ENCODE data around the gene CHRNA5.

Gene CHRNA5

DNA sequence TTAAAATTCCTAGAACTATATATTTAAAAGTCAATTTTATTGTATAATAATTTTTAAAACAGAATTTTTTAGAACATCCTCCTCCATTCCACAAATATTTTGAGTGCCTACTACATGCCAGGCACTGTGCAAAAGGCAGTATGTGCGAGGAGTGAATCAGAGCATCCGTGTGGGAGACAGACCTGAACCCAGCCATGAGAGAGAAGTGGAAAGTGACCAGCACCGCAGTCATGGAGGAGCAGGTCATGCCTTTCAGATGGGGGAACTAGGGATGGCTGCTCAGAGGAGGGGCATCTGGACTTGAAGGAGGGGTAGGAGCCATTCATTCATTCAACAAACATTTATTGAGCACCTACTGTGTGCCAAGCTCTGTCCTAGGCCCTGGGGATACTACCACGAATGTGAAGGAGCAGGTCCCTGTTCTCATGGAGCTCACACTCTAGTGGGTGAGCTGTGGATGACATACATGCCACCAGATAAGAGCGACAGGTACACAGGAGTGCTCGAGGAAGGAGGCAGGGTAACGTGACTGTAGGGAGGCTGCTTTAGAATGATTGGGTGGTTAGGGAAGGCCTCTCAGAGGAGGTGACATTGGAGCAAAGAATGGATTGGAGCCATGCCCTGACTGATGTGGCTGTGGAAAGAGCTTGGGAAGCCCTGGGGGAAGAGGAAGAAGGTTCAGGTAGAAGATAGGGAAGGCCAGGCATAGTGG, 58.6 kb downstream of the CHRNA5 start:
- Histone ChIP-seq H3K14ac (ENCODE audit: low read length) (no peak overlapping the region), H2BK15ac (ENCODE audit: low read length) (no peak overlapping the region), H3K18ac (ENCODE audit: low read length) (no peak overlapping the region), H2BK12ac (ENCODE audit: low read length) (no peak overlapping the region), H3K23ac (ENCODE audit: low read depth, low read length, poor library complexity) (no peak overlapping the region), H2AK5ac (ENCODE audit: low read depth, low read length) (no peak overlapping the region), H3K27ac (replicated peaks; ENCODE audit: low read length) (no peak overlapping the region), H3K27me3 (ENCODE audit: control insufficient read depth in 3 of 3, insufficient read depth in 3 of 3, low read depth in 1 of 3, low read length in 3 of 3) (peaks cover 6 to 91% (median 36%) of the 10 kb centered on the region in 3 experiments), H3K9me3 (replicated peaks in 1 of 2; ENCODE audit: control insufficient read depth in 2 of 2, insufficient read depth in 1 of 2, low read depth in 1 of 2, low read length in 2 of 2) (no peaks in the 10 kb centered on the region), H4K91ac (ENCODE audit: low read depth, low read length, poor library complexity) (no peak overlapping the region), H4K8ac (ENCODE audit: low read depth, low read length) (no peak overlapping the region), H2AFZ (ENCODE audit: low read length) (no peak overlapping the region), H3K36me3 (replicated peaks in 1 of 2; ENCODE audit: control insufficient read depth in 2 of 2, insufficient read depth in 2 of 2, low read length in 2 of 2) (no peaks in the 10 kb centered on the region), H3K4me2 (ENCODE audit: insufficient read depth, low read length, poor library complexity, severe bottlenecking) (no peak overlapping the region), H3K4me3 (ENCODE audit: low read length in 2 of 2) (no peak overlapping the region), H3K9ac (ENCODE audit: low read depth, low read length, poor library complexity) (no peak overlapping the region), H2BK120ac (ENCODE audit: low read depth, low read length) (no peak overlapping the region), H3K79me1 (ENCODE audit: low read depth, low read length) (no peaks in the 10 kb centered on the region), H3K4me1 (ENCODE audit: control insufficient read depth in 2 of 2, insufficient read depth in 1 of 2, low read depth in 1 of 2, low read length in 2 of 2) (peaks cover 2 to 5% of the 10 kb centered on the region in 2 donors), H3K4ac (ENCODE audit: low read length) (no peak overlapping the region), H2BK5ac (ENCODE audit: low read length) (no peak overlapping the region)
- no peak for DNase-seq (ENCODE audit: low spot score)
- WGBS, 2 donors (ENCODE audit: extremely low coverage in 2 of 2, insufficient read length in 2 of 2, insufficient replicate concordance in 1 of 2) = no CpG with 5 or more reads among the region's 7 CpGs

DNA sequence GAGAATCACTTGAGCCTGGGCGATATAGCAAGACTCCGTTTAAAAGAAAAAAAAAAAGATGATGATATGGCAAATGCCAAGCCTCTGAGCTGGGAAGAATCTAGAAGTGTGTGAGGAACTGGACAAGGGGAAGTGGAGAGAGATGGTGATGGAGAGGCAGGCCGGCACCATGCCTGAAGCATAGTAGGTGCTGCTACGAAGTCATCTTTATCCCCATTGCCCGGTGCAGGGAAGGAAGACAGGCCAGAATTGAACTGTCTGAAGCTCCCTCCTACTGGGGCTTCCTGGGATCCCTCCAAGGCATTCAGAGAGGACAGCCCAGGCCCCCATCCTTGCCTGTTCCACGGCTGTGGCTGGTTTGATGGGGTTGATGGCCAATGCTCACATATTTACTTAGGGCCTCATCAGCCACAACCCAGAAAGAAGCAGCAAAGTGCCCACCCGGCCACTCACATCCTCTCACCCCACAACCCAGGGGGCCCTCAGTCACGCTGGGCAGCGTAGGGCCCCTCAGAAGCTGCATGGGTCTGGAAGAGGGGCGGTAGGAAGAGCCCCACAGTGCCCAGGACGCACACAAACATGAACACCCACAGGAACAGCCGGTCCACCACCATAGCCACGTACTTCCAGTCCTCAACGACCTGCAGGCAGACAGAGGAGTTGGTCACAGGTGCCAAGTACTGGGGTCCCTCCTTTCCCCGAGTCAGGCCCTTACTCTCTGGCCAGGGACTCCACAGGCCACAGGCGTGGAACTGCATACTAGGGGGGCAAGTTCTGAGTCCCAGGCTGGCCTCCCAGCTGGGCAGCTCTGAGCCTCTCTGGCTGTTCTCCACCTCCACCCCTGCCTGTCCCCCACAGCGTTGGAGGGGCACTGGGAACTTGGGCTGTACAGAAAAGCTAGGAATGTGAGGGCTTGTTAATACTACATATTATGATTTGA, 59.6 kb downstream of the CHRNA5 start:
- Histone ChIP-seq H2AK5ac (ENCODE audit: low read depth, low read length) (no peak overlapping the region), H3K79me1 (ENCODE audit: low read depth, low read length) (no peaks in the 10 kb centered on the region), H3K18ac (ENCODE audit: low read length) (peak overlapping the region; percentile 2), H3K4me3 (ENCODE audit: low read length in 2 of 2) (no peak overlapping the region), H2BK15ac (ENCODE audit: low read length) (no peak overlapping the region), H2BK12ac (ENCODE audit: low read length) (no peak overlapping the region), H3K4me2 (ENCODE audit: insufficient read depth, low read length, poor library complexity, severe bottlenecking) (no peak overlapping the region), H3K36me3 (replicated peaks in 1 of 2; ENCODE audit: control insufficient read depth in 2 of 2, insufficient read depth in 2 of 2, low read length in 2 of 2) (no peaks in the 10 kb centered on the region), H3K9ac (ENCODE audit: low read depth, low read length, poor library complexity) (peak overlapping the region; percentile 0), H3K4me1 (ENCODE audit: control insufficient read depth in 2 of 2, insufficient read depth in 1 of 2, low read depth in 1 of 2, low read length in 2 of 2) (peaks cover 0 to 2% of the 10 kb centered on the region in 2 donors), H3K27ac (replicated peaks; ENCODE audit: low read length) (no peak overlapping the region), H3K23ac (ENCODE audit: low read depth, low read length, poor library complexity) (peak overlapping the region; percentile 68), H3K14ac (ENCODE audit: low read length) (no peak overlapping the region), H3K27me3 (ENCODE audit: control insufficient read depth in 3 of 3, insufficient read depth in 3 of 3, low read depth in 1 of 3, low read length in 3 of 3) (peaks cover 6 to 89% (median 29%) of the 10 kb centered on the region in 3 experiments), H4K91ac (ENCODE audit: low read depth, low read length, poor library complexity) (no peak overlapping the region), H2AFZ (ENCODE audit: low read length) (no peak overlapping the region), H2BK5ac (ENCODE audit: low read length) (no peak overlapping the region), H3K4ac (ENCODE audit: low read length) (no peak overlapping the region), H4K8ac (ENCODE audit: low read depth, low read length) (peak overlapping the region; percentile 23), H3K9me3 (replicated peaks in 1 of 2; ENCODE audit: control insufficient read depth in 2 of 2, insufficient read depth in 1 of 2, low read depth in 1 of 2, low read length in 2 of 2) (peaks cover 0 to 2% of the 10 kb centered on the region in 2 donors), H2BK120ac (ENCODE audit: low read depth, low read length) (no peak overlapping the region)
- no CpG with 5 or more reads among the region's 17 CpGs for WGBS, 2 donors (ENCODE audit: extremely low coverage in 2 of 2, insufficient read length in 2 of 2, insufficient replicate concordance in 1 of 2)
- no peak for DNase-seq (ENCODE audit: low spot score)

DNA sequence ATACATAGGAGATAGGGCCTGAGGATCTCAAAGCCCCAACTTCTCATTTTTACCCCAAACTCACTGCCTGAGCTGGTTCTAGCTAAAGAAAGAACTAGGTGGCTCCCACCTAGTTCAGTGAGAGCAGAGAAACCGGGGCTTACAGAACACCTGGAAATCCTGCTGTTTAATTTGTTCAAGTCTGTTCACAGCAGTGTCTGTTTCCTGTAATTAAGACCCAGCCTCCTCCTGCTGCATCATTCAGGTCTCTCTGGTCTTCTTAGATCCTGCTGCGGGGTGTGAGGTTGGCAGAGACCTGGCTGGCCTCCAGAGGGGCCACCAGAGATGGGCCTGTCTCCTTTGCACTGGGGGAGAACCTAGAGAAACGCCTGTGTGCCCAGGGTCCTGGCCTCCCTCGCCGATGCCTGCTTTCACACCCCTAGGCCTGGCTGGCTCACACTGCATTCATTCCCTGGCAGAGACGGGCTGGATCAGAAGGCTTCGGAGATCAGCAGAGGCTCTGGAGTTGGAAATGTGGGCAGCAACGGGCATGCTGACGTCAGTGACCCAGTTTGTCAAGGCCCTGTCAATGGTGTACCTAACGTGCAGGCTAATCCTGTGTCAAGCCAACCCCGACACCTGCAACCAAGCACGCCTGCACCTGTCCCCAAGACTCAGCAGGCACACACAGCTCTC, 60.4 kb downstream of the CHRNA5 start:
- Histone ChIP-seq H2AK5ac (ENCODE audit: low read depth, low read length) (no peak overlapping the region), H2BK15ac (ENCODE audit: low read length) (no peak overlapping the region), H4K91ac (ENCODE audit: low read depth, low read length, poor library complexity) (no peak overlapping the region), H3K4me2 (ENCODE audit: insufficient read depth, low read length, poor library complexity, severe bottlenecking) (no peak overlapping the region), H3K4me3 (ENCODE audit: low read length in 2 of 2) (no peak overlapping the region), H3K9ac (ENCODE audit: low read depth, low read length, poor library complexity) (no peak overlapping the region), H3K14ac (ENCODE audit: low read length) (no peak overlapping the region), H3K27ac (replicated peaks; ENCODE audit: low read length) (no peak overlapping the region), H2BK5ac (ENCODE audit: low read length) (no peak overlapping the region), H2BK12ac (ENCODE audit: low read length) (no peak overlapping the region), H3K18ac (ENCODE audit: low read length) (peak overlapping the region; percentile 23), H3K79me1 (ENCODE audit: low read depth, low read length) (no peaks in the 10 kb centered on the region), H3K9me3 (replicated peaks in 1 of 2; ENCODE audit: control insufficient read depth in 2 of 2, insufficient read depth in 1 of 2, low read depth in 1 of 2, low read length in 2 of 2) (peaks cover 0 to 2% of the 10 kb centered on the region in 2 donors), H2AFZ (ENCODE audit: low read length) (no peak overlapping the region), H3K36me3 (replicated peaks in 1 of 2; ENCODE audit: control insufficient read depth in 2 of 2, insufficient read depth in 2 of 2, low read length in 2 of 2) (no peaks in the 10 kb centered on the region), H3K4ac (ENCODE audit: low read length) (no peak overlapping the region), H2BK120ac (ENCODE audit: low read depth, low read length) (no peak overlapping the region), H4K8ac (ENCODE audit: low read depth, low read length) (no peak overlapping the region), H3K23ac (ENCODE audit: low read depth, low read length, poor library complexity) (no peak overlapping the region), H3K27me3 (ENCODE audit: control insufficient read depth in 3 of 3, insufficient read depth in 3 of 3, low read depth in 1 of 3, low read length in 3 of 3) (peaks cover 2 to 83% (median 21%) of the 10 kb centered on the region in 3 experiments), H3K4me1 (ENCODE audit: control insufficient read depth in 2 of 2, insufficient read depth in 1 of 2, low read depth in 1 of 2, low read length in 2 of 2) (no peaks in the 10 kb centered on the region)
- DNase-seq (ENCODE audit: low spot score) = no peak
- WGBS, 2 donors (ENCODE audit: extremely low coverage in 2 of 2, insufficient read length in 2 of 2, insufficient replicate concordance in 1 of 2) = no CpG with 5 or more reads among the region's 12 CpGs

Measured in neuronal stem cell (in vitro differentiated cells).